Dendritic cell treated with granulocyte-macrophage colony-stimulating factor and Interleukin-4, amounts not matched to agents 40 ng/mL and 50 ng/mL, for 4 days (primary cell): Measurements from ENCODE around the gene TLL2.

Experiments used
- H3K27ac Mint-ChIP-seq: one replicate; pipeline ENCODE4 v1.8.0; 2022; ENCODE audit warnings: mild to moderate bottlenecking, mixed read lengths
- H3K27me3 Mint-ChIP-seq: one replicate; pipeline ENCODE4 v1.8.0; 2022; ENCODE audit warnings: mild to moderate bottlenecking, mixed read lengths
- H3K36me3 Mint-ChIP-seq: one replicate; pipeline ENCODE4 v1.8.0; 2022; ENCODE audit warnings: low read depth, mixed read lengths
- H3K4me1 Mint-ChIP-seq: one replicate; pipeline ENCODE4 v1.8.0; 2022; ENCODE audit warnings: low read depth, mixed read lengths
- H3K4me3 Mint-ChIP-seq: one replicate; pipeline ENCODE4 v1.8.0; 2022; ENCODE audit warnings: mild to moderate bottlenecking, moderate library complexity, mixed read lengths
- H3K9me3 Mint-ChIP-seq: one replicate; pipeline ENCODE4 v1.8.0; 2022; ENCODE audit warnings: mixed read lengths
- intact Hi-C: fragments of 100-400 bp; cut with micrococcal nuclease; formaldehyde crosslinking; loops from one replicate; pipeline ENCODE4 v1.15.0; 2022

The TLL2 gene

DNA sequence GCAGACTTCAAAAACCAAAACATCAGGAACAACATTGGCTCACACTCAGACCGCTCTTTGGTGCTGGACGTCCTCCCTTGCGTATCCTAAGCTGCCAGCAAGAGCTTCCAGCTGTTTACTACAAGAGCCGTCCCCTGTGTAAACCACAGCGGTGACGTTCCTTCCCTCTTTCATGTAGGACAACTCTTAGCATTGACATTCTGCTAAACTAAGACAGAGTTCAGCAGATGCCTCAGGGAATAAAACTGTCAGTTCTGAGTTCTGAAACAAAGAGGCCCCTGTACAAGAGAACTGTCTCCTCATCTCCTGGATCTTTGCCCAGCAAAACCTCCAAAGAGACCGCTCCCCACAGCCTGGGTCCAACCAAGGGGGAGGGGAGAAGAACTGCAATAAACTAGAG lies 97.1 kb downstream of the TLL2 start:
- Mint-ChIP-seq H3K4me1 (no peaks in the 10 kb centered on the region), H3K4me3 (no peak overlapping the region), H3K36me3 (no peaks in the 10 kb centered on the region), H3K27me3 (peaks cover 11% of the 10 kb centered on the region), H3K27ac (no peak overlapping the region), H3K9me3 (no peaks in the 10 kb centered on the region)
- intact Hi-C loops = no loop called here

- Mint-ChIP-seq H3K9me3 (no peaks in the 10 kb centered on the region), H3K27me3 (peaks cover 11% of the 10 kb centered on the region), H3K4me1 (no peaks in the 10 kb centered on the region), H3K27ac (no peak overlapping the region), H3K36me3 (no peaks in the 10 kb centered on the region), H3K4me3 (no peak overlapping the region)
- intact Hi-C loops = no loop called here
Measured at GRCh38 chr10:96415891-96416554, 97.7 kb downstream of the TLL2 start.

GRCh38 chr10:96415150-96415890 lies 98.4 kb downstream of the TLL2 start:
- Mint-ChIP-seq H3K36me3 (no peaks in the 10 kb centered on the region), H3K27me3 (peaks cover 11% of the 10 kb centered on the region), H3K27ac (no peak overlapping the region), H3K9me3 (no peaks in the 10 kb centered on the region), H3K4me3 (no peak overlapping the region), H3K4me1 (no peaks in the 10 kb centered on the region)
- intact Hi-C loops = no loop called here

- H3K27ac Mint-ChIP-seq = no peak overlapping the region
- intact Hi-C loops = no loop called here
Measured at GRCh38 chr10:96414303-96414702, 99.4 kb downstream of the TLL2 start.

DNA sequence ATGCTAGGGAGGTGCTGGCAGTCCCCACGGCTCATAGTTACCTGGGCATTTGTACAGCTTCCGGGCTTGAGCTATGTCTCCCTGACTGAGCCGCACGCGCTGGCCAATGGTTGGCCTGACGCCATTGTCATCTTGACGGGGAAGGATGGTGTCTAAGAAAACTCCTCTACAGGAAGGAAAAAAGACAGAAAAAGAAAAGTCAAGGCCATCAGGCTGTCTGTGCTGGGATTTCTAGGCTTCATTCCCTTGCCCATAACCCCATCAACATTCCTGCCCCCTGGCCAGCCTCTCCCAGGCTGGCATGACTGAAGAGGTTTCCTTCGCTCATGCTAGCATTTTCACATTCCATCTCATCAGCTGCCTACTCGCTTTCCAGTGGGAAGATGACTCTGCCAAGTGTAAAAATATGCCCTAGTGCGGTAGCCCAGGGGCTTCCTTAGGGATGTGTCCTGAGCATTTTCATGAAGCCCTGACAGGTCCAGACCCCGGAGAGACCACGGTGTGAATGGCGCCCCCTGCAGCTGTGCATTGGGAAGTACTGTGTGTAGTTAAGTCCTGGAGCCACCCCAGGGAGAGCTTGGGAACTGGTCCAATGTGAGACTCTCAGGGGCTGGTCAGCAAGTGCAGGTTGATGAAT lies 100.5 kb downstream of the TLL2 start:
- H3K27me3 Mint-ChIP-seq = peaks cover 15% of the 10 kb centered on the region
- no peaks in the 10 kb centered on the region for H3K4me1 Mint-ChIP-seq
- no peak overlapping the region for H3K4me3 Mint-ChIP-seq
- no peak overlapping the region for H3K27ac Mint-ChIP-seq
- H3K36me3 Mint-ChIP-seq = no peaks in the 10 kb centered on the region
- intact Hi-C loops = no loop called here
- no peaks in the 10 kb centered on the region for H3K9me3 Mint-ChIP-seq

More at GRCh38 chr10:96414303-96414702, 99.4 kb downstream of the TLL2 start:
- H3K36me3 Mint-ChIP-seq = no peaks in the 10 kb centered on the region
- no peaks in the 10 kb centered on the region for H3K4me1 Mint-ChIP-seq
- no peaks in the 10 kb centered on the region for H3K9me3 Mint-ChIP-seq
- H3K4me3 Mint-ChIP-seq = no peak overlapping the region
- H3K27me3 Mint-ChIP-seq = peaks cover 15% of the 10 kb centered on the region

GRCh38 chr10:96411716-96412320 lies 101.9 kb downstream of the TLL2 start:
- intact Hi-C loops = no loop called here
- no peaks in the 10 kb centered on the region for H3K9me3 Mint-ChIP-seq
- no peak overlapping the region for H3K4me3 Mint-ChIP-seq
- H3K36me3 Mint-ChIP-seq = no peaks in the 10 kb centered on the region
- peaks cover 22% of the 10 kb centered on the region for H3K27me3 Mint-ChIP-seq
- H3K4me1 Mint-ChIP-seq = no peaks in the 10 kb centered on the region
- H3K27ac Mint-ChIP-seq = no peak overlapping the region

- Mint-ChIP-seq H3K4me1 (no peaks in the 10 kb centered on the region), H3K27ac (no peak overlapping the region), H3K36me3 (no peaks in the 10 kb centered on the region), H3K4me3 (no peak overlapping the region), H3K9me3 (no peaks in the 10 kb centered on the region), H3K27me3 (peaks cover 29% of the 10 kb centered on the region)
- intact Hi-C loops = no loop called here
Measured at GRCh38 chr10:96410296-96410695, 103.4 kb downstream of the TLL2 start.

- no peak overlapping the region for H3K4me3 Mint-ChIP-seq
- H3K27ac Mint-ChIP-seq = no peak overlapping the region
- peaks cover 33% of the 10 kb centered on the region for H3K27me3 Mint-ChIP-seq
- no peaks in the 10 kb centered on the region for H3K36me3 Mint-ChIP-seq
- intact Hi-C loops = no loop called here
- no peaks in the 10 kb centered on the region for H3K4me1 Mint-ChIP-seq
- no peaks in the 10 kb centered on the region for H3K9me3 Mint-ChIP-seq
Measured at GRCh38 chr10:96408201-96408600, 105.5 kb downstream of the TLL2 start.

- H3K27me3 Mint-ChIP-seq = peaks cover 34% of the 10 kb centered on the region
- H3K4me3 Mint-ChIP-seq = no peak overlapping the region
- H3K27ac Mint-ChIP-seq = no peak overlapping the region
- no peaks in the 10 kb centered on the region for H3K4me1 Mint-ChIP-seq
- no peaks in the 10 kb centered on the region for H3K36me3 Mint-ChIP-seq
- no peaks in the 10 kb centered on the region for H3K9me3 Mint-ChIP-seq
- intact Hi-C loops = no loop called here
Measured at GRCh38 chr10:96407560-96408069, 106.1 kb downstream of the TLL2 start.

- Mint-ChIP-seq H3K36me3 (no peaks in the 10 kb centered on the region), H3K9me3 (no peaks in the 10 kb centered on the region), H3K27ac (no peak overlapping the region), H3K4me1 (peaks cover 7% of the 10 kb centered on the region), H3K4me3 (no peak overlapping the region), H3K27me3 (peaks cover 38% of the 10 kb centered on the region)
- intact Hi-C loops = no loop called here
Measured at GRCh38 chr10:96406091-96406490, 107.6 kb downstream of the TLL2 start.

- Mint-ChIP-seq H3K4me1 (peaks cover 7% of the 10 kb centered on the region), H3K36me3 (no peaks in the 10 kb centered on the region), H3K27me3 (peaks cover 55% of the 10 kb centered on the region), H3K27ac (no peak overlapping the region), H3K9me3 (no peaks in the 10 kb centered on the region), H3K4me3 (no peak overlapping the region)
- intact Hi-C loops = no loop called here
Measured at GRCh38 chr10:96402417-96403305, 111.1 kb downstream of the TLL2 start.

GRCh38 chr10:96401036-96401435 lies 112.7 kb downstream of the TLL2 start:
- no peaks in the 10 kb centered on the region for H3K36me3 Mint-ChIP-seq
- H3K9me3 Mint-ChIP-seq = no peaks in the 10 kb centered on the region
- H3K4me3 Mint-ChIP-seq = no peak overlapping the region
- peaks cover 7% of the 10 kb centered on the region for H3K4me1 Mint-ChIP-seq
- H3K27me3 Mint-ChIP-seq = peaks cover 52% of the 10 kb centered on the region
- H3K27ac Mint-ChIP-seq = no peak overlapping the region
- intact Hi-C loops = no loop called here

GRCh38 chr10:96400465-96400864 lies 113.3 kb downstream of the TLL2 start:
- Mint-ChIP-seq H3K9me3 (no peaks in the 10 kb centered on the region), H3K27ac (no peak overlapping the region), H3K27me3 (peaks cover 52% of the 10 kb centered on the region), H3K4me1 (peaks cover 7% of the 10 kb centered on the region), H3K4me3 (no peak overlapping the region), H3K36me3 (no peaks in the 10 kb centered on the region)
- intact Hi-C loops = no loop called here
